ENCODE measurements around the gene RASL10B. TPM values are rescaled to one million over a fixed set of nuclear protein-coding genes. Genes with fewer than 3 reads are reported as not detected.

Gene RASL10B
- total and polyA plus RNA-seq, 2 donors (not counting 1 experiment from before 2014, with no cell fraction given) = 0.78 to 1.5 TPM

GRCh38 chr17:35748341-35748841, 17.0 kb downstream of the RASL10B start:
- no peak for DNase-seq (ENCODE audit: low read depth in 2 of 2)

GRCh38 chr17:35748979-35749378, 17.5 kb downstream of the RASL10B start:
- no peak overlapping the region for H2AFZ ChIP-seq (ENCODE audit: low read length)
- H3K4me1 ChIP-seq (ENCODE audit: control insufficient read depth, extremely low read depth, insufficient read depth, low read length) = no peaks in the 10 kb centered on the region
- no peak overlapping the region for H3K27ac ChIP-seq (ENCODE audit: insufficient read depth, low read length)
- H3K36me3 ChIP-seq (ENCODE audit: control insufficient read depth, insufficient read depth, low read length) = no peaks in the 10 kb centered on the region
- peaks cover 34% of the 10 kb centered on the region for H3K27me3 ChIP-seq (ENCODE audit: control insufficient read depth, insufficient read depth, low read length)
- H3K4me3 ChIP-seq (replicated peaks in 1 of 4; ENCODE audit: control extremely low read depth in 1 of 4, insufficient read depth in 1 of 4, low read depth in 3 of 4, low read length in 4 of 4) = no peak overlapping the region
- TF ChIP-seq CTCF (conservative IDR thresholded peaks at IDR 0.05 in 1 of 2, IDR thresholded peaks at IDR 0.05 in 1 of 2; ENCODE audit: low read depth in 1 of 2, low read length in 2 of 2) = no peak
- no peak overlapping the region for H3K4me2 ChIP-seq (ENCODE audit: extremely low read depth, insufficient read depth, low read length)
- no peaks in the 10 kb centered on the region for H3K9me3 ChIP-seq (ENCODE audit: control insufficient read depth, insufficient read depth, low read depth, low read length)
- DNase-seq (ENCODE audit: low read depth in 2 of 2) = no peak
- H3K79me2 ChIP-seq (ENCODE audit: control insufficient read depth, insufficient read depth, low read length) = no peaks in the 10 kb centered on the region
- H4K20me1 ChIP-seq (ENCODE audit: control insufficient read depth, extremely low read depth, insufficient read depth, low read length) = no peaks in the 10 kb centered on the region
- H3K9ac ChIP-seq (ENCODE audit: insufficient read depth, low read length) = no peak overlapping the region

More at GRCh38 chr17:35748341-35748841, 17.0 kb downstream of the RASL10B start:
- H3K4me2 ChIP-seq (ENCODE audit: extremely low read depth, insufficient read depth, low read length) = no peak overlapping the region
- H2AFZ ChIP-seq (ENCODE audit: low read length) = no peak overlapping the region
- H3K27me3 ChIP-seq (ENCODE audit: control insufficient read depth, insufficient read depth, low read length) = peaks cover 34% of the 10 kb centered on the region
- no peak overlapping the region for H3K9ac ChIP-seq (ENCODE audit: insufficient read depth, low read length)
- H3K4me1 ChIP-seq (ENCODE audit: control insufficient read depth, extremely low read depth, insufficient read depth, low read length) = no peaks in the 10 kb centered on the region
- H3K79me2 ChIP-seq (ENCODE audit: control insufficient read depth, insufficient read depth, low read length) = no peaks in the 10 kb centered on the region
- H3K27ac ChIP-seq (ENCODE audit: insufficient read depth, low read length) = no peak overlapping the region
- no peak for TF ChIP-seq EZH2 (IDR thresholded peaks at IDR 0.05; ENCODE audit: low read length, missing control alignments)
- no peak for TF ChIP-seq CTCF (conservative IDR thresholded peaks at IDR 0.05 in 1 of 2, IDR thresholded peaks at IDR 0.05 in 1 of 2; ENCODE audit: low read depth in 1 of 2, low read length in 2 of 2)
- H4K20me1 ChIP-seq (ENCODE audit: control insufficient read depth, extremely low read depth, insufficient read depth, low read length) = no peaks in the 10 kb centered on the region
- H3K36me3 ChIP-seq (ENCODE audit: control insufficient read depth, insufficient read depth, low read length) = no peaks in the 10 kb centered on the region
- no peak overlapping the region for H3K4me3 ChIP-seq (replicated peaks in 1 of 4; ENCODE audit: control extremely low read depth in 1 of 4, insufficient read depth in 1 of 4, low read depth in 3 of 4, low read length in 4 of 4)
- no peaks in the 10 kb centered on the region for H3K9me3 ChIP-seq (ENCODE audit: control insufficient read depth, insufficient read depth, low read depth, low read length)

GRCh38 chr17:35749560-35750412, 18.3 kb downstream of the RASL10B start:
- H3K4me3 ChIP-seq (replicated peaks in 1 of 4; ENCODE audit: control extremely low read depth in 1 of 4, insufficient read depth in 1 of 4, low read depth in 3 of 4, low read length in 4 of 4) = peak overlapping the region in 1 of 4 experiments; percentile 20
- peaks cover 31% of the 10 kb centered on the region for H3K27me3 ChIP-seq (ENCODE audit: control insufficient read depth, insufficient read depth, low read length)
- H2AFZ ChIP-seq (ENCODE audit: low read length) = no peak overlapping the region

More at GRCh38 chr17:35749560-35750412, 18.3 kb downstream of the RASL10B start:
- Histone ChIP-seq H3K9ac (ENCODE audit: insufficient read depth, low read length) (no peak overlapping the region), H3K4me2 (ENCODE audit: extremely low read depth, insufficient read depth, low read length) (peak overlapping the region; percentile 15), H3K79me2 (ENCODE audit: control insufficient read depth, insufficient read depth, low read length) (no peaks in the 10 kb centered on the region), H3K9me3 (ENCODE audit: control insufficient read depth, insufficient read depth, low read depth, low read length) (no peaks in the 10 kb centered on the region), H4K20me1 (ENCODE audit: control insufficient read depth, extremely low read depth, insufficient read depth, low read length) (no peaks in the 10 kb centered on the region), H3K27ac (ENCODE audit: insufficient read depth, low read length) (no peak overlapping the region), H3K36me3 (ENCODE audit: control insufficient read depth, insufficient read depth, low read length) (no peaks in the 10 kb centered on the region), H3K4me1 (ENCODE audit: control insufficient read depth, extremely low read depth, insufficient read depth, low read length) (no peaks in the 10 kb centered on the region)
- DNase-seq (ENCODE audit: low read depth in 2 of 2) = no peak
- peak; percentile 61 for TF ChIP-seq EZH2 (IDR thresholded peaks at IDR 0.05; ENCODE audit: low read length, missing control alignments)
- no peak for TF ChIP-seq CTCF (conservative IDR thresholded peaks at IDR 0.05 in 1 of 2, IDR thresholded peaks at IDR 0.05 in 1 of 2; ENCODE audit: low read depth in 1 of 2, low read length in 2 of 2)
